ENCODE results near the gene BRINP1. TPM values are rescaled to one million over a fixed set of nuclear protein-coding genes. Genes with fewer than 3 reads are reported as not detected.

BRINP1 gene
- total RNA-seq, 4 donors from 2014 or later = 1.3 TPM; not detected in 3

- Histone ChIP-seq H3K4me1 (no peaks in the 10 kb centered on the region), H3K36me3 (no peaks in the 10 kb centered on the region), H3K9me3 (no peaks in the 10 kb centered on the region), H3K27me3 (no peaks in the 10 kb centered on the region), H3K27ac (no peak overlapping the region), H3K4me3 (no peak overlapping the region)
- intact Hi-C loops (cut with DNase I; ENCODE audit: low total_unique reads) = no loop called here
- TF ChIP-seq POLR2A (IDR thresholded peaks at IDR 0.05) = no peak
- TF ChIP-seq CTCF (IDR thresholded peaks at IDR 0.05) = no peak
- no peak for DNase-seq
Observed at GRCh38 chr9:119164716-119165115, 204.5 kb downstream of the BRINP1 start.

GRCh38 chr9:119160551-119160950, 208.7 kb downstream of the BRINP1 start:
- Histone ChIP-seq H3K4me1 (no peaks in the 10 kb centered on the region), H3K9me3 (no peaks in the 10 kb centered on the region), H3K4me3 (no peak overlapping the region), H3K27ac (no peak overlapping the region), H3K36me3 (no peaks in the 10 kb centered on the region), H3K27me3 (no peaks in the 10 kb centered on the region)
- TF ChIP-seq CTCF (IDR thresholded peaks at IDR 0.05) (no peak), POLR2A (IDR thresholded peaks at IDR 0.05) (no peak)
- intact Hi-C loops (cut with DNase I; ENCODE audit: low total_unique reads) = no loop called here
- no peak for DNase-seq

GRCh38 chr9:119159386-119159785, 209.8 kb downstream of the BRINP1 start:
- intact Hi-C loops (cut with DNase I; ENCODE audit: low total_unique reads) = no loop called here
- DNase-seq = no peak
- no peaks in the 10 kb centered on the region for H3K36me3 ChIP-seq
- no peaks in the 10 kb centered on the region for H3K4me1 ChIP-seq
- H3K27ac ChIP-seq = no peak overlapping the region
- H3K27me3 ChIP-seq = no peaks in the 10 kb centered on the region
- no peak overlapping the region for H3K4me3 ChIP-seq
- H3K9me3 ChIP-seq = no peaks in the 10 kb centered on the region
- TF ChIP-seq POLR2A (IDR thresholded peaks at IDR 0.05) (no peak), CTCF (IDR thresholded peaks at IDR 0.05) (no peak)

- H3K4me1 ChIP-seq = no peaks in the 10 kb centered on the region
- no peak overlapping the region for H3K27ac ChIP-seq
- intact Hi-C loops (cut with DNase I; ENCODE audit: low total_unique reads) = no loop called here
- H3K27me3 ChIP-seq = no peaks in the 10 kb centered on the region
- TF ChIP-seq CTCF (IDR thresholded peaks at IDR 0.05) (no peak), POLR2A (IDR thresholded peaks at IDR 0.05) (no peak)
- H3K9me3 ChIP-seq = no peaks in the 10 kb centered on the region
- no peaks in the 10 kb centered on the region for H3K36me3 ChIP-seq
- no peak overlapping the region for H3K4me3 ChIP-seq
- no peak for DNase-seq
Observed at GRCh38 chr9:119157196-119157595, 212.0 kb downstream of the BRINP1 start.

GRCh38 chr9:119156354-119156753, 212.9 kb downstream of the BRINP1 start:
- Histone ChIP-seq H3K27ac (no peak overlapping the region), H3K4me3 (no peak overlapping the region), H3K36me3 (no peaks in the 10 kb centered on the region), H3K4me1 (no peaks in the 10 kb centered on the region), H3K27me3 (no peaks in the 10 kb centered on the region), H3K9me3 (no peaks in the 10 kb centered on the region)
- no peak for DNase-seq
- intact Hi-C loops (cut with DNase I; ENCODE audit: low total_unique reads) = no loop called here
- TF ChIP-seq POLR2A (IDR thresholded peaks at IDR 0.05) (no peak), CTCF (IDR thresholded peaks at IDR 0.05) (no peak)
